HEK293 (cell line): ENCODE measurements around the gene CLCN3.

Experiments used
- CTCF ChIA-PET: fragments of 350-600 bp; formaldehyde crosslinking; extraction: SDS; loops from one replicate; lab custom pipeline; 2021; ENCODE audit warnings: antibody characterized with exemption; lab: Yijun Ruan, JAX
- POLR2A ChIA-PET: fragments of 300-600 bp; formaldehyde crosslinking; extraction: SDS; loops from one replicate; lab custom pipeline; 2020; ENCODE audit warnings: antibody characterized with exemption, inconsistent platforms; lab: Yijun Ruan, JAX
- H3K27ac ChIP-seq: fragments of 200-500 bp; sonication (Bioruptor generic); 2 replicates; pipeline ENCODE4 v1.5.1; 2014; ENCODE audit warnings: low read depth, low read length, control low read depth, inconsistent platforms; ENCODE audit errors: extremely low read depth
- H3K36me3 ChIP-seq, 2 experiments: fragments of 200-500 bp in 1 of 2; sonication (Bioruptor generic) in 1 of 2; 1 replicate in 1 of 2; 2 replicates in 1 of 2; pipeline ENCODE4 v1.5.1; 2014 to 2017; ENCODE audit warnings: inconsistent platforms in 2 of 2, low read length in 2 of 2; ENCODE audit not compliant: control insufficient read depth in 2 of 2, insufficient read depth in 1 of 2
- H3K4me1 ChIP-seq: fragments of 200-500 bp; sonication (Bioruptor generic); 2 replicates; pipeline ENCODE4 v1.5.1; 2014; ENCODE audit warnings: mild to moderate bottlenecking, low read length, inconsistent platforms; ENCODE audit not compliant: control insufficient read depth, insufficient read depth
- H3K4me3 ChIP-seq: 2 replicates; pipeline ENCODE4 v1.5.1; 2011; ENCODE audit warnings: low read depth, mild to moderate bottlenecking, control low read depth, low read length, moderate library complexity
- H3K9me3 ChIP-seq: fragments of 200-500 bp; sonication (Bioruptor generic); 2 replicates; pipeline ENCODE4 v1.5.1; 2014; ENCODE audit warnings: low read depth, low read length, inconsistent platforms; ENCODE audit not compliant: control insufficient read depth, insufficient read depth
- AEBP2 ChIP-seq: fragments of 450-650 bp; formaldehyde crosslinking; IDR thresholded peaks from 2 replicates; pipeline ENCODE4 v1.5.1; 2016; ENCODE audit warnings: missing biosample characterization, missing genetic modification characterization, borderline replicate concordance
- FEZF1 ChIP-seq: fragments of 450-650 bp; formaldehyde crosslinking; IDR thresholded peaks from 2 replicates; pipeline ENCODE4 v1.5.1; 2016; ENCODE audit warnings: missing biosample characterization, missing genetic modification characterization
- GLIS1 ChIP-seq: fragments of 450-650 bp; formaldehyde crosslinking; IDR thresholded peaks from 2 replicates; pipeline ENCODE4 v1.5.1; 2016; ENCODE audit warnings: missing biosample characterization, missing genetic modification characterization
- MYNN ChIP-seq: fragments of 450-650 bp; formaldehyde crosslinking; IDR thresholded peaks from 2 replicates; pipeline ENCODE4 v1.5.1; 2016; ENCODE audit warnings: missing biosample characterization, missing genetic modification characterization, borderline replicate concordance
- OSR2 ChIP-seq: fragments of 450-650 bp; formaldehyde crosslinking; IDR thresholded peaks from 2 replicates; pipeline ENCODE4 v1.5.1; 2016; ENCODE audit warnings: missing biosample characterization, missing genetic modification characterization
- OVOL3 ChIP-seq: fragments of 450-650 bp; formaldehyde crosslinking; IDR thresholded peaks from 2 replicates; pipeline ENCODE4 v1.5.1; 2016; ENCODE audit warnings: missing biosample characterization, missing genetic modification characterization
- SP2 ChIP-seq: fragments of 450-650 bp; formaldehyde crosslinking; IDR thresholded peaks from 2 replicates; pipeline ENCODE4 v1.5.1; 2016; ENCODE audit warnings: missing biosample characterization, missing genetic modification characterization
- TRIM28 ChIP-seq: IDR thresholded peaks from 2 replicates; pipeline ENCODE4 v1.6.1; 2011; ENCODE audit warnings: low read length, control low read depth, borderline replicate concordance
- YY1 ChIP-seq: fragments of 450-650 bp; formaldehyde crosslinking; IDR thresholded peaks from 2 replicates; pipeline ENCODE4 v1.5.1; 2018; ENCODE audit warnings: missing biosample characterization, missing genetic modification characterization
- ZBTB1 ChIP-seq: fragments of 450-650 bp; formaldehyde crosslinking; IDR thresholded peaks from 2 replicates; pipeline ENCODE4 v1.5.1; 2016; ENCODE audit warnings: missing biosample characterization, missing genetic modification characterization
- ZFP41 ChIP-seq: fragments of 450-650 bp; formaldehyde crosslinking; IDR thresholded peaks from 2 replicates; pipeline ENCODE4 v1.5.1; 2016; ENCODE audit warnings: missing biosample characterization, missing genetic modification characterization, borderline replicate concordance
- ZNF10 ChIP-seq: fragments of 450-650 bp; formaldehyde crosslinking; IDR thresholded peaks from 2 replicates; pipeline ENCODE4 v1.5.1; 2017; ENCODE audit warnings: missing biosample characterization, missing genetic modification characterization
- ZNF184 ChIP-seq: fragments of 450-650 bp; IDR thresholded peaks from 2 replicates; pipeline ENCODE4 v1.5.1; 2018; ENCODE audit warnings: missing biosample characterization, mild to moderate bottlenecking, missing genetic modification characterization
- ZNF239 ChIP-seq: fragments of 450-650 bp; formaldehyde crosslinking; IDR thresholded peaks from 2 replicates; pipeline ENCODE4 v1.5.1; 2016; ENCODE audit warnings: missing biosample characterization, missing genetic modification characterization
- ZNF391 ChIP-seq: fragments of 450-650 bp; formaldehyde crosslinking; IDR thresholded peaks from 2 replicates; pipeline ENCODE4 v1.5.1; 2016; ENCODE audit warnings: low read depth, missing biosample characterization, missing genetic modification characterization, borderline replicate concordance
- ZNF423 ChIP-seq: fragments of 450-650 bp; formaldehyde crosslinking; IDR thresholded peaks from 2 replicates; pipeline ENCODE4 v1.5.1; 2016; ENCODE audit warnings: missing biosample characterization, missing genetic modification characterization
- ZNF48 ChIP-seq: fragments of 450-650 bp; formaldehyde crosslinking; IDR thresholded peaks from 2 replicates; pipeline ENCODE4 v1.5.1; 2016; ENCODE audit warnings: missing biosample characterization, missing genetic modification characterization
- ZNF585B ChIP-seq: fragments of 450-650 bp; formaldehyde crosslinking; IDR thresholded peaks from 2 replicates; pipeline ENCODE4 v1.5.1; 2016; ENCODE audit warnings: missing biosample characterization, missing genetic modification characterization
- ZNF610 ChIP-seq: fragments of 450-650 bp; formaldehyde crosslinking; IDR thresholded peaks from 2 replicates; pipeline ENCODE4 v1.5.1; 2016; ENCODE audit warnings: missing biosample characterization, missing genetic modification characterization, borderline replicate concordance
- ZNF621 ChIP-seq: fragments of 450-650 bp; formaldehyde crosslinking; IDR thresholded peaks from 2 replicates; pipeline ENCODE4 v1.5.1; 2017; ENCODE audit warnings: missing biosample characterization, missing genetic modification characterization
- ZNF654 ChIP-seq: fragments of 450-650 bp; formaldehyde crosslinking; IDR thresholded peaks from 2 replicates; pipeline ENCODE4 v1.5.1; 2016; ENCODE audit warnings: low read depth, missing biosample characterization, missing genetic modification characterization
- ZNF664 ChIP-seq: fragments of 450-650 bp; formaldehyde crosslinking; IDR thresholded peaks from 2 replicates; pipeline ENCODE4 v1.5.1; 2016; ENCODE audit warnings: missing biosample characterization, missing genetic modification characterization
- ZNF677 ChIP-seq: fragments of 450-650 bp; IDR thresholded peaks from 2 replicates; pipeline ENCODE4 v1.5.0; 2018; ENCODE audit warnings: missing biosample characterization, mild to moderate bottlenecking, missing genetic modification characterization, moderate library complexity
- ZNF776 ChIP-seq: fragments of 450-650 bp; formaldehyde crosslinking; IDR thresholded peaks from 2 replicates; pipeline ENCODE4 v1.5.0; 2017; ENCODE audit warnings: missing biosample characterization, missing genetic modification characterization, borderline replicate concordance
- TF ChIP-seq, protein P1 (sequence below): IDR thresholded peaks from 2 replicates; pipeline ENCODE4 v1.6.1; 2011; ENCODE audit warnings: mild to moderate bottlenecking, low read depth, low read length, borderline replicate concordance
- TF ChIP-seq, protein P2 (sequence below): fragments of 450-650 bp; formaldehyde crosslinking; conservative IDR thresholded peaks from 2 replicates; pipeline ENCODE4 v1.5.1; 2016; ENCODE audit warnings: low read depth, missing biosample characterization, missing genetic modification characterization
- TF ChIP-seq, protein P3 (sequence below): fragments of 450-650 bp; formaldehyde crosslinking; IDR thresholded peaks from 2 replicates; pipeline ENCODE4 v1.5.1; 2016; ENCODE audit warnings: missing biosample characterization, missing genetic modification characterization

CLCN3 gene

GRCh38 chr4:169632896-169633295 lies 12.5 kb downstream of the CLCN3 start:
- no peak overlapping the region for H3K27ac ChIP-seq
- peaks cover 3 to 9% of the 10 kb centered on the region in 2 experiments; a peak in 1 of 3 replicates for H3K36me3 ChIP-seq
- CTCF ChIA-PET: no interaction called here
- no peak for TF ChIP-seq OVOL3
- no peak for TF ChIP-seq GLIS1
- TF ChIP-seq ZNF10: no peak
- no peak for TF ChIP-seq YY1 (tag by site-specific recombination)
- no peak for TF ChIP-seq ZNF239 (tag by site-specific recombination)
- TF ChIP-seq ZNF423 (tag by site-specific recombination): no peak
- no peak for TF ChIP-seq ZNF610
- no peak for TF ChIP-seq ZFP41
- no peak for TF ChIP-seq AEBP2 (tag by site-specific recombination)
- no peak for TF ChIP-seq ZNF184 (tag by site-specific recombination)
- no peak for TF ChIP-seq ZNF654 (tag by site-specific recombination)
- TF ChIP-seq ZNF776 (tag by site-specific recombination): no peak
- no peak for TF ChIP-seq SP2
- POLR2A ChIA-PET: no interaction called here
- H3K4me1 ChIP-seq: peaks cover 3% of the 10 kb centered on the region; the same call in 1 of the 2 replicates
- no peak overlapping the region for H3K4me3 ChIP-seq
- H3K9me3 ChIP-seq: no peaks in the 10 kb centered on the region

- no peaks in the 10 kb centered on the region for H3K9me3 ChIP-seq
- H3K27ac ChIP-seq: no peak overlapping the region
- H3K36me3 ChIP-seq: peaks cover 3 to 24% of the 10 kb centered on the region in 2 experiments; a peak in 1 of 3 replicates
- no peak overlapping the region for H3K4me3 ChIP-seq
- POLR2A ChIA-PET: interaction anchor here (0.6 kb wide), 1 partner anchor 46 kb away, joined by 3 read pairs; no protein-coding TSS in a partner anchor
- H3K4me1 ChIP-seq: peaks cover 3% of the 10 kb centered on the region; the same call in 1 of the 2 replicates
- CTCF ChIA-PET: no interaction called here
- no peak for TF ChIP-seq ZBTB1 (tag by site-specific recombination)
- no peak for TF ChIP-seq ZNF677 (tag by site-specific recombination)
- TF ChIP-seq FEZF1 (tag by site-specific recombination): 0 out of 2 replicates have a peak, but pooled peaks have one; percentile 27
- no peak for TF ChIP-seq ZNF391 (tag by site-specific recombination)
- no peak for TF ChIP-seq OSR2 (tag by site-specific recombination)
- no peak for TF ChIP-seq ZNF621 (tag by site-specific recombination)
- TF ChIP-seq ZNF585B: no peak
- no peak for TF ChIP-seq ZNF664 (tag by site-specific recombination)
- no peak for TF ChIP-seq ZNF48 (tag by site-specific recombination)
- TF ChIP-seq MYNN (tag by site-specific recombination): peak; percentile 78
- TF ChIP-seq, protein P1, sequence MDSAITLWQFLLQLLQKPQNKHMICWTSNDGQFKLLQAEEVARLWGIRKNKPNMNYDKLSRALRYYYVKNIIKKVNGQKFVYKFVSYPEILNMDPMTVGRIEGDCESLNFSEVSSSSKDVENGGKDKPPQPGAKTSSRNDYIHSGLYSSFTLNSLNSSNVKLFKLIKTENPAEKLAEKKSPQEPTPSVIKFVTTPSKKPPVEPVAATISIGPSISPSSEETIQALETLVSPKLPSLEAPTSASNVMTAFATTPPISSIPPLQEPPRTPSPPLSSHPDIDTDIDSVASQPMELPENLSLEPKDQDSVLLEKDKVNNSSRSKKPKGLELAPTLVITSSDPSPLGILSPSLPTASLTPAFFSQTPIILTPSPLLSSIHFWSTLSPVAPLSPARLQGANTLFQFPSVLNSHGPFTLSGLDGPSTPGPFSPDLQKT: no peak
- TF ChIP-seq, protein P2, sequence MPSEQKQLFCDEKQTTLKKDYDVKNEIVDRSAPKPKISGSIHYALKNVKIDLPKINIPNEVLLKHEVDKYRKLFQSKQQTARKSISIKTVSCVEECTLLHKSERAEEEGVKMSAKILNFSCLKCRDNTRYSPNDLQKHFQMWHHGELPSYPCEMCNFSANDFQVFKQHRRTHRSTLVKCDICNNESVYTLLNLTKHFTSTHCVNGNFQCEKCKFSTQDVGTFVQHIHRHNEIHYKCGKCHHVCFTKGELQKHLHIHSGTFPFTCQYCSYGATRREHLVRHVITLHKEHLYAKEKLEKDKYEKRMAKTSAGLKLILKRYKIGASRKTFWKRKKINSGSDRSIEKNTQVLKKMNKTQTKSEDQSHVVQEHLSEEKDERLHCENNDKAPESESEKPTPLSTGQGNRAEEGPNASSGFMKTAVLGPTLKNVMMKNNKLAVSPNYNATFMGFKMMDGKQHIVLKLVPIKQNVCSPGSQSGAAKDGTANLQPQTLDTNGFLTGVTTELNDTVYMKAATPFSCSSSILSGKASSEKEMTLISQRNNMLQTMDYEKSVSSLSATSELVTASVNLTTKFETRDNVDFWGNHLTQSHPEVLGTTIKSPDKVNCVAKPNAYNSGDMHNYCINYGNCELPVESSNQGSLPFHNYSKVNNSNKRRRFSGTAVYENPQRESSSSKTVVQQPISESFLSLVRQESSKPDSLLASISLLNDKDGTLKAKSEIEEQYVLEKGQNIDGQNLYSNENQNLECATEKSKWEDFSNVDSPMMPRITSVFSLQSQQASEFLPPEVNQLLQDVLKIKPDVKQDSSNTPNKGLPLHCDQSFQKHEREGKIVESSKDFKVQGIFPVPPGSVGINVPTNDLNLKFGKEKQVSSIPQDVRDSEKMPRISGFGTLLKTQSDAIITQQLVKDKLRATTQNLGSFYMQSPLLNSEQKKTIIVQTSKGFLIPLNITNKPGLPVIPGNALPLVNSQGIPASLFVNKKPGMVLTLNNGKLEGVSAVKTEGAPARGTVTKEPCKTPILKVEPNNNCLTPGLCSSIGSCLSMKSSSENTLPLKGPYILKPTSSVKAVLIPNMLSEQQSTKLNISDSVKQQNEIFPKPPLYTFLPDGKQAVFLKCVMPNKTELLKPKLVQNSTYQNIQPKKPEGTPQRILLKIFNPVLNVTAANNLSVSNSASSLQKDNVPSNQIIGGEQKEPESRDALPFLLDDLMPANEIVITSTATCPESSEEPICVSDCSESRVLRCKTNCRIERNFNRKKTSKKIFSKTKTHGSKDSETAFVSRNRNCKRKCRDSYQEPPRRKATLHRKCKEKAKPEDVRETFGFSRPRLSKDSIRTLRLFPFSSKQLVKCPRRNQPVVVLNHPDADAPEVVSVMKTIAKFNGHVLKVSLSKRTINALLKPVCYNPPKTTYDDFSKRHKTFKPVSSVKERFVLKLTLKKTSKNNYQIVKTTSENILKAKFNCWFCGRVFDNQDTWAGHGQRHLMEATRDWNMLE (tag by site-specific recombination): no peak
- TF ChIP-seq, protein P3, sequence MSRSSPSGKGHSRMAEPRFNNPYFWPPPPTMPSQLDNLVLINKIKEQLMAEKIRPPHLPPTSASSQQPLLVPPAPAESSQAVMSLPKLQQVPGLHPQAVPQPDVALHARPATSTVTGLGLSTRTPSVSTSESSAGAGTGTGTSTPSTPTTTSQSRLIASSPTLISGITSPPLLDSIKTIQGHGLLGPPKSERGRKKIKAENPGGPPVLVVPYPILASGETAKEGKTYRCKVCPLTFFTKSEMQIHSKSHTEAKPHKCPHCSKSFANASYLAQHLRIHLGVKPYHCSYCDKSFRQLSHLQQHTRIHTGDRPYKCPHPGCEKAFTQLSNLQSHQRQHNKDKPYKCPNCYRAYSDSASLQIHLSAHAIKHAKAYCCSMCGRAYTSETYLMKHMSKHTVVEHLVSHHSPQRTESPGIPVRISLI (tag by site-specific recombination): no peak
- no peak for TF ChIP-seq AEBP2 (tag by site-specific recombination)
- no peak for TF ChIP-seq ZNF239 (tag by site-specific recombination)
- TF ChIP-seq TRIM28: peak; percentile 69; the same call in 1 of the 2 replicates
These were observed 14.6 kb downstream of the CLCN3 start for GRCh38 chr4:169634975-169635374.
